Stimulated activated naive B cell treated with anti-CD40 and anti-IgM and Interleukin-4, amounts not matched to agents 10 μg/mL and 1 μg/mL and 100 μg/mL, for 72 hours (primary cell): Measurements from ENCODE around the gene SMIM24.

Experiments
- ATAC-seq, 2 donors: fragments of 150-1000 bp; cut with Tn5 transposase; replicated peaks; 2 replicates each; pipeline ENCODE4 v1.10.0; 2021; ENCODE audit warnings: moderate library complexity in 1 of 2
- DNase-seq: peaks from one replicate; pipeline ENCODE4 v3.0.0; 2021
- H3K27ac Mint-ChIP-seq: one replicate; pipeline ENCODE4 v1.8.0; 2022; ENCODE audit warnings: mild to moderate bottlenecking, mixed read lengths
- H3K27me3 Mint-ChIP-seq, 2 donors: one replicate each; pipeline ENCODE4 v1.8.0; 2022; ENCODE audit warnings: mixed read lengths in 2 of 2
- H3K36me3 Mint-ChIP-seq, 2 donors: one replicate each; pipeline ENCODE4 v1.8.0; 2022; ENCODE audit warnings: mixed read lengths in 2 of 2, mild to moderate bottlenecking in 1 of 2
- H3K4me1 Mint-ChIP-seq, 2 donors: one replicate each; pipeline ENCODE4 v1.8.0; 2022; ENCODE audit warnings: mixed read lengths in 2 of 2, mild to moderate bottlenecking in 1 of 2
- H3K4me3 Mint-ChIP-seq, 2 donors: one replicate each; pipeline ENCODE4 v1.8.0; 2022; ENCODE audit warnings: mild to moderate bottlenecking in 2 of 2, mixed read lengths in 2 of 2, moderate library complexity in 1 of 2
- H3K9me3 Mint-ChIP-seq, 2 donors: one replicate each; pipeline ENCODE4 v1.8.0; 2022; ENCODE audit warnings: mixed read lengths in 2 of 2, mild to moderate bottlenecking in 1 of 2

The SMIM24 gene

DNA sequence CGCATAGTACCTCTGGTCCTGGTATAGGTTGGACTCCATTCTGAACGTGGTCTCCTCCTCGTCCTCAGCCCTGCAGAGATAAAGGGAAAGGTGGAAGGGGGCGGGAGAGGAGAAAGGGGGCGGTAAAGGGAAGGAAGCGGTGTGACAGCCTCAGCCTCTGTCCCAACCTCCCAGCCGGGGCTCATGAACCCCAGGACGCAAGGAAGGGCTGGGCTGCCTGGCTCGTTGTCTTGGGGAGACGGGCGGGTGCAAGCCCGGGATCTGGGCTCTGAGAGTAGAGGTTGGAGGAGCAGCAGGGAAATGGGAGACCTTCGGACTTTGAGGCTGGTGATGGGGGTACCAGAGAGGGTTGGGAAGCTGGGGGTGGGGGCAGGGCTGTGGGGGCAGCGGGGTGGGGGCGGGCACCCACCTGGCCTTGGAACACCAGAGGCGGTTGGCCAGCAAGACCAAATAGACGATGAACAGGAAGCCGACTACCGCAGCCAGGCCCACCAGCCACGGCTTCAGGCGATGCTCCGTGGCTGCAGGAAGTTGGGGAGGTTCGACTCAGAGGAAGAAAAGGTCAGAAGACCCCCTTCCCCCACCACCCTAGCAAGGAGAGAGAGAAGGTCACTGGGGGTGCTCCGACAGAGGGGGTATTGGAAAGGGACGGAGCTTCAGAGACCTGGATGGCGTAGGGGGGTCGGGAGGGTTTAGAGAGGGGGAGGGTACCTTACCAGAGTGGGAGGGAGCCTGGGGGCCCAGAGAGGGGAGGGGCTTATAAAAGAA lies 1.7 kb downstream of the SMIM24 start:
- H3K9me3 Mint-ChIP-seq = peaks cover 2 to 4% of the 10 kb centered on the region in 2 donors
- peak overlapping the region; percentile 62 to 65 for H3K4me3 Mint-ChIP-seq
- H3K27me3 Mint-ChIP-seq = peaks cover 15 to 25% of the 10 kb centered on the region in 2 donors
- DNase-seq = no peak
- ATAC-seq = peak in 1 of 2 donors; percentile 19
- H3K4me1 Mint-ChIP-seq = peaks cover 17 to 24% of the 10 kb centered on the region in 2 donors
- H3K36me3 Mint-ChIP-seq = no peaks in the 10 kb centered on the region
- no peak overlapping the region for H3K27ac Mint-ChIP-seq

DNA sequence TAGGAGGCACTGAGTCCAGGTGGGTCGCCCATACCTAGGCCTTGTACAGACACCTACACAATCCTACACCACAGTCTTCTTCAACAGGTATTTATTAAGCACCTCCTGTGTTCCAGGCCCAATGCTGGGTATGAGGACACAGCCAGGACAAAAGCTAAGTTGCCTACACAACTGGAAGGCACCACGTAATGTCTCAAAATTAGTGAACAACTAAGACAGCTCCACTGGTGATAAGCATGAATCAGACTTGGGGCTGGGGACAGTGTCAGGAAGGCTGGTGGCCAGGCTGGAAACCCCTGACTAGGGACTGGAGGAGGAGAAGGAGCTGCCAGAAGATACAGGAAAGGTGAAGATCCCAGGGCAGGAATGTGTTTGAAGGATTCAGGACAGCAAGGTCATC lies 2.4 kb downstream of the SMIM24 start:
- Mint-ChIP-seq H3K9me3 (peaks cover 2 to 4% of the 10 kb centered on the region in 2 donors), H3K4me1 (peaks cover 17 to 24% of the 10 kb centered on the region in 2 donors), H3K27ac (peak overlapping the region; percentile 72), H3K27me3 (peaks cover 15 to 25% of the 10 kb centered on the region in 2 donors), H3K4me3 (peak overlapping the region in 1 of 2 donors; percentile 21), H3K36me3 (no peaks in the 10 kb centered on the region)
- ATAC-seq (peak in 1 of 2 donors; percentile 19), DNase-seq (no peak)

GRCh38 chr19:3477506-3477905 lies 2.8 kb downstream of the SMIM24 start:
- Mint-ChIP-seq H3K9me3 (peaks cover 2 to 4% of the 10 kb centered on the region in 2 donors), H3K4me3 (no peak overlapping the region), H3K36me3 (no peaks in the 10 kb centered on the region), H3K4me1 (peaks cover 17 to 24% of the 10 kb centered on the region in 2 donors), H3K27me3 (peaks cover 15 to 25% of the 10 kb centered on the region in 2 donors), H3K27ac (no peak overlapping the region)
- ATAC-seq = no peak
- DNase-seq = no peak

DNA sequence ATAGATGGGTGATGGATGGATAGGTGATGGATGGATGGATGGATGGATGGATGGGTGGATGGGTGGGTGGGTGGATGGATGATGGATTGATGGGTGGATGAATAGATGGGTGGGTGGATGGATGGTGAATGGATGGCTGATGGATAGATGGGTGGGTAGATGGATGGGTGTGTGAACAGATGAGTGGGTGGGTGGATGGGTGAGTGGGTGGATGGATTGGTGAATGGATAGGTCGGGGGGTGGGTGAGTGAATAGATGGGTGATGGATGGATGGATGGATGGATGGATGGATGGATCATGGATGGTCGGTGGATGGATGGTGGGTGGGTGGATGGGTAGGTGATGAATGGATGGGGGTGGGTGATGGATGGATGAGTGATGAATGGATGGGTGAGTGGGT lies 3.5 kb downstream of the SMIM24 start:
- peaks cover 2 to 4% of the 10 kb centered on the region in 2 donors for H3K9me3 Mint-ChIP-seq

DNA sequence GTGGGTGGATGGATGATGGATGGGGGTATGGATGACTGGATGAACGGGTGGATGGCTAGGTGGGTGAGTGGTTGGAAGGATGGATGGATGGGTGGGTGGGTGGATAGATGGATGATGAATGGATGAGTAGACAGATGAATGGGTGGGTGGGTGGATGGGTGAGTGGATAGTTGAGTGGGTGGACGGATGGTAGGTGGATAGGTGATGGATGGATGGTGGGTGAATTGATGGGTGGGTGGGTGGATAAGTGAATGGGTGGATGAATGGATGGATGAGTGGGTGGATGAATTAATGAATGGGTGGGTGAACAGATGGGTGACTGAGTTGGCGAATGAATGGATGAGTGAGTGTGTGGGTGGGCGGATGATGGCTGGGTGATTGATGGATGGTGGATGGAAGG lies 4.9 kb downstream of the SMIM24 start:
- H3K4me1 Mint-ChIP-seq = peaks cover 13 to 19% of the 10 kb centered on the region in 2 donors
- no peak for DNase-seq
- ATAC-seq = no peak
- no peak overlapping the region for H3K27ac Mint-ChIP-seq
- H3K36me3 Mint-ChIP-seq = no peaks in the 10 kb centered on the region
- peaks cover 19 to 22% of the 10 kb centered on the region in 2 donors for H3K27me3 Mint-ChIP-seq
- H3K9me3 Mint-ChIP-seq = peaks cover 2 to 4% of the 10 kb centered on the region in 2 donors
- no peak overlapping the region for H3K4me3 Mint-ChIP-seq

More for the DNA sequence above, 3.5 kb downstream of the SMIM24 start:
- Mint-ChIP-seq H3K4me3 (no peak overlapping the region), H3K4me1 (peaks cover 17 to 24% of the 10 kb centered on the region in 2 donors), H3K36me3 (no peaks in the 10 kb centered on the region), H3K27me3 (peaks cover 15 to 25% of the 10 kb centered on the region in 2 donors), H3K27ac (no peak overlapping the region)
- no peak for DNase-seq
- ATAC-seq = no peak

- Mint-ChIP-seq H3K36me3 (no peaks in the 10 kb centered on the region), H3K27ac (no peak overlapping the region), H3K27me3 (peaks cover 22 to 26% of the 10 kb centered on the region in 2 donors), H3K4me1 (peaks cover 12 to 18% of the 10 kb centered on the region in 2 donors), H3K4me3 (no peak overlapping the region), H3K9me3 (peaks cover 2 to 4% of the 10 kb centered on the region in 2 donors)
- ATAC-seq (no peak), DNase-seq (no peak)
Measured at GRCh38 chr19:3474614-3475013, 5.7 kb downstream of the SMIM24 start.

DNA sequence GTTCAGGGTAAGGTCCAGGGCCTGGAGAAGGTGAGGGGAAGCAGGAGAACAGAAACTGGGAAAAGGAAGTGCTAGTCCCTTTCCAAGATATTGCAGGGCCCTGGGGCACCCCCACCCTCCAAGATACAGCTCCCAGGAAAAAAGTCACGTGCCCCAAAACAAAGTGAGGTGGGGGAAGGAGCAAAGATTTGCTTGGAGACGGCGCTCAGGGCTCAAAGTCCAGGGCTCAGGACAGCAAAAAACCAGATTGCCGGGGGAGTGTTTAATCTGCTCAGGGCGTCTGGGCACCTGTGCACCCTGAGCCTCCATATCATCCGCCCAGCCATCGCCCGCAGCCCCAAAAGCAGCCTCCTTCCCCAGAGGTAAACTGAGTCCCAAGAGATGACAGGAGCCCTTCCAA lies 6.3 kb downstream of the SMIM24 start:
- H3K9me3 Mint-ChIP-seq = no peaks in the 10 kb centered on the region
- no peak overlapping the region for H3K27ac Mint-ChIP-seq
- no peaks in the 10 kb centered on the region for H3K36me3 Mint-ChIP-seq
- H3K27me3 Mint-ChIP-seq = peaks cover 21 to 22% of the 10 kb centered on the region in 2 donors
- ATAC-seq = no peak
- peaks cover 12 to 13% of the 10 kb centered on the region in 2 donors for H3K4me1 Mint-ChIP-seq
- no peak overlapping the region for H3K4me3 Mint-ChIP-seq
- DNase-seq = no peak

GRCh38 chr19:3471954-3472655 lies 8.2 kb downstream of the SMIM24 start:
- no peak overlapping the region for H3K4me3 Mint-ChIP-seq
- no peak for DNase-seq
- peak in 1 of 2 donors; percentile 24 for ATAC-seq
- H3K27ac Mint-ChIP-seq = no peak overlapping the region
- H3K9me3 Mint-ChIP-seq = peaks cover 0 to 4% of the 10 kb centered on the region in 2 donors
- H3K36me3 Mint-ChIP-seq = peaks cover 5 to 6% of the 10 kb centered on the region in 2 donors
- H3K4me1 Mint-ChIP-seq = peaks cover 0 to 3% of the 10 kb centered on the region in 2 donors
- H3K27me3 Mint-ChIP-seq = peaks cover 8 to 11% of the 10 kb centered on the region in 2 donors

- no peak overlapping the region for H3K4me3 Mint-ChIP-seq
- no peak for DNase-seq
- peaks cover 3 to 11% of the 10 kb centered on the region in 2 donors for H3K27me3 Mint-ChIP-seq
- peaks cover 5 to 15% of the 10 kb centered on the region in 2 donors for H3K36me3 Mint-ChIP-seq
- peaks cover 0 to 3% of the 10 kb centered on the region in 2 donors for H3K4me1 Mint-ChIP-seq
- H3K9me3 Mint-ChIP-seq = peaks cover 0 to 4% of the 10 kb centered on the region in 2 donors
- H3K27ac Mint-ChIP-seq = no peak overlapping the region
- no peak for ATAC-seq
Measured at GRCh38 chr19:3470500-3471128, 9.7 kb downstream of the SMIM24 start.

DNA sequence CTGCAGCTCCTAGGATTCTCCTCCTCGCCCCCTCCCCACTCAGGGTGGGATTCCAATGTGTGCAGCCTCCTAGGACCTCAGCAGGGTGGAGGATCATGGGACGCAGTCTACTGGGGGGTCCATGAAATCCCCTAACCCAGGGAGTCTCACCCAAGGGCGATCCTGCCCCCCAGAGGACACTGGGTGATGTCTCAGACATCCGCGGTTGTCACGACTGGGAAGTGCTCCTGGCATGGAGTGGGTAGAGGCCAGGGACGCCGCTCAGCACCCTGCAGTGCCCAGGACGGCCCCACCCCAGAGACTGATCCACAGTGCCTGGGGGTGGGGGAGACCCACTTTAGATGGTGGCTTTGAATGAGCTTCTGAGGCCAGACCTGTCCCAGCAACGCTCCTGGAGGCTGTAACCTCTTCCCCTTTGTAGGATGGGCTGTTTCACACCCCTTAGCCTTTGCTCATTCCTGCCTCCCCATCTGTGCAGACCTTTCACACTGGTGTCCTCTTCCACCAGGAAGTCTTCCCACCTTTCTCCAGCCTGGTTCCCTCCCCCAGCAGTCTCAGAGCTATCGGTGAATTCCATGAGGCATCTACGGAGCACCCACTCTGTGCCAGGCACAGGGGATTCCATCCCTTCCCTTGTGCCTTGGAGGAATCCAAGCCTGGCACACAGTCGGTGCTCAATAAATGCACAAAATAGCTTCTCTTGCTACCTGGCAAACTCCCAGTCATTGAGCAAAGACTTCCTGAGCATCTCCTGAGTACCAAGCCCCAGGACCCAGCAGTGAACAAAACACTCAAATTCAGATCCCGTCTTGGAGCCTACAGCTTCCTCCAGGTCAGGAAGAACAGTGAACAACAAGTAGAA lies 10.5 kb downstream of the SMIM24 start:
- Mint-ChIP-seq H3K4me1 (peaks cover 0 to 3% of the 10 kb centered on the region in 2 donors), H3K36me3 (peaks cover 7 to 18% of the 10 kb centered on the region in 2 donors), H3K4me3 (no peak overlapping the region), H3K9me3 (peaks cover 0 to 4% of the 10 kb centered on the region in 2 donors), H3K27me3 (peaks cover 3 to 11% of the 10 kb centered on the region in 2 donors), H3K27ac (no peak overlapping the region)
- DNase-seq = no peak
- no peak for ATAC-seq

DNA sequence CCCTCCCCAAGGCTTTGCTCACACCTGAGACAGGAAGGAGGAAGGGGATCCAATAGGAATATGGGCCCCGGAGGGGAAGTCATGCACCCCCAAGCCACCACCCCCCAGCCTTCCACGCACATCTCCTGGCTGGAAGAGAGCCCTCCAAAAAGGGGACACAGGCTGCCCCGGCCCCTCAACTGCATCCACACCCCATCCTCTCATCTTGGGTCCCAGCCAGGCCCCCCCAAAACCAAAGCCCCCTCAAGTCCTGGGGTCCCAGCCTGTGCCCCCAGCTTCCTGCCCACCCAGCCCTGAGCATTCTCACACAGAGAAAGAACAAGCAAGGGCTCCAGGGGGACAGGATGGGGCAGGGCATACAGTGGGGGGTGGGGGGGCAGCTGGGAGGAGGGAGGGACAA lies 12.1 kb downstream of the SMIM24 start:
- no peak overlapping the region for H3K27ac Mint-ChIP-seq
- H3K27me3 Mint-ChIP-seq = peaks cover 0 to 11% of the 10 kb centered on the region in 2 donors

GRCh38 chr19:3467437-3468198 lies 12.7 kb downstream of the SMIM24 start:
- H3K27me3 Mint-ChIP-seq = peaks cover 0 to 11% of the 10 kb centered on the region in 2 donors
- H3K4me3 Mint-ChIP-seq = no peak overlapping the region
- peaks cover 0 to 4% of the 10 kb centered on the region in 2 donors for H3K9me3 Mint-ChIP-seq

More for the DNA sequence above, 12.1 kb downstream of the SMIM24 start:
- Mint-ChIP-seq H3K9me3 (peaks cover 0 to 4% of the 10 kb centered on the region in 2 donors), H3K36me3 (peaks cover 7 to 18% of the 10 kb centered on the region in 2 donors), H3K4me3 (no peak overlapping the region), H3K4me1 (peaks cover 0 to 3% of the 10 kb centered on the region in 2 donors)
- no peak for ATAC-seq
- no peak for DNase-seq

GRCh38 chr19:3466635-3467034 lies 13.7 kb downstream of the SMIM24 start:
- H3K4me1 Mint-ChIP-seq = peaks cover 0 to 3% of the 10 kb centered on the region in 2 donors
- peaks cover 13 to 25% of the 10 kb centered on the region in 2 donors for H3K36me3 Mint-ChIP-seq
- no peak overlapping the region for H3K4me3 Mint-ChIP-seq
- peaks cover 0 to 11% of the 10 kb centered on the region in 2 donors for H3K27me3 Mint-ChIP-seq
- peak overlapping the region; percentile 47 for H3K27ac Mint-ChIP-seq
- DNase-seq = no peak
- peaks cover 0 to 4% of the 10 kb centered on the region in 2 donors for H3K9me3 Mint-ChIP-seq
- no peak for ATAC-seq

More at GRCh38 chr19:3467437-3468198, 12.7 kb downstream of the SMIM24 start:
- Mint-ChIP-seq H3K27ac (no peak overlapping the region), H3K4me1 (peaks cover 0 to 3% of the 10 kb centered on the region in 2 donors), H3K36me3 (peaks cover 10 to 22% of the 10 kb centered on the region in 2 donors)
- no peak for DNase-seq
- ATAC-seq = no peak
